H1 (cell line): ENCODE data around the gene NAT10. TPM values are rescaled to one million over a fixed set of nuclear protein-coding genes. Genes with fewer than 3 reads are reported as not detected.

Source experiments
- CTCF ChIA-PET: fragments of 300-600 bp; sonication (Branson Sonifier 250); formaldehyde crosslinking; loops from one replicate; lab custom pipeline; 2021; ENCODE audit not compliant: partially characterized antibody; lab: Charles Lee
- POLR2A ChIA-PET: fragments of 300-600 bp; sonication (Branson Sonifier 250); formaldehyde crosslinking; loops from one replicate; lab custom pipeline; 2021; ENCODE audit warnings: inconsistent platforms; ENCODE audit not compliant: partially characterized antibody; lab: Charles Lee
- DNase-seq, 2 experiments: peaks; one replicate each; pipeline versions ENCODE4 v3.0.0 to v3.0.0-alpha.2; 2010 to 2022; ENCODE audit warnings: low spot score in 2 of 2, low read depth in 1 of 2, mixed read lengths in 1 of 2
- FAIRE-seq: peaks from 2 replicates; lab custom pipeline; 2011; peaks lifted over from hg19 to GRCh38; lab: Jason Lieb, UNC
- H2AFZ ChIP-seq: 2 replicates; pipeline ENCODE4 v1.8.1; 2012; ENCODE audit warnings: low read length, inconsistent platforms
- H2AK5ac ChIP-seq: 2 replicates; pipeline ENCODE4 v1.6.1; 2013; ENCODE audit warnings: low read depth, low read length
- H2BK120ac ChIP-seq: replicated peaks from 2 replicates; pipeline ENCODE3; 2013; ENCODE audit warnings: low read depth, low read length, inconsistent platforms
- H2BK12ac ChIP-seq: 2 replicates; pipeline ENCODE4 v1.6.1; 2013; ENCODE audit warnings: low read depth, low read length
- H2BK15ac ChIP-seq: 2 replicates; pipeline ENCODE4 v1.6.1; 2013; ENCODE audit warnings: low read length
- H2BK20ac ChIP-seq: 2 replicates; pipeline ENCODE4 v1.6.1; 2013; ENCODE audit warnings: low read length
- H2BK5ac ChIP-seq: 2 replicates; pipeline ENCODE4 v1.6.1; 2013; ENCODE audit warnings: low read depth, low read length
- H3K14ac ChIP-seq: 2 replicates; pipeline ENCODE4 v1.6.1; 2013; ENCODE audit warnings: inconsistent platforms; ENCODE audit not compliant: insufficient read length
- H3K18ac ChIP-seq: 2 replicates; pipeline ENCODE4 v1.6.1; 2013; ENCODE audit warnings: low read length; ENCODE audit errors: extremely low read depth
- H3K23ac ChIP-seq: 2 replicates; pipeline ENCODE4 v1.6.1; 2013; ENCODE audit warnings: inconsistent platforms; ENCODE audit not compliant: insufficient read length
- H3K23me2 ChIP-seq: 2 replicates; pipeline ENCODE4 v1.6.1; 2013; ENCODE audit warnings: low read depth, low read length
- H3K27ac ChIP-seq: 2 replicates; pipeline ENCODE4 v1.6.1; 2011; ENCODE audit warnings: low read depth, low read length, inconsistent platforms
- H3K27me3 ChIP-seq, 4 experiments: replicated peaks in 1 of 4; 1 replicate in 1 of 4; 2 replicates in 3 of 4; pipeline versions ENCODE4 v1.6.1 to v1.8.1; 2011 to 2013; ENCODE audit warnings: low read length in 3 of 4, mild to moderate bottlenecking in 3 of 4, inconsistent platforms in 2 of 4, mixed read lengths in 2 of 4, moderate library complexity in 1 of 4; ENCODE audit not compliant: control insufficient read depth in 3 of 4, insufficient read depth in 3 of 4; ENCODE audit errors: extremely low read depth in 1 of 4
- H3K36me3 ChIP-seq, 4 experiments: 2 replicates each; pipeline versions ENCODE4 v1.6.1 to v1.8.1; 2011 to 2013; ENCODE audit warnings: mild to moderate bottlenecking in 4 of 4, low read length in 3 of 4, moderate library complexity in 2 of 4, control low read depth in 1 of 4, inconsistent platforms in 1 of 4; ENCODE audit not compliant: insufficient read depth in 4 of 4, control insufficient read depth in 2 of 4
- H3K4ac ChIP-seq: replicated peaks from 2 replicates; pipeline ENCODE3; 2013; ENCODE audit warnings: low read length, low read depth, mixed read lengths, inconsistent platforms; ENCODE audit not compliant: insufficient read length
- H3K4me1 ChIP-seq, 4 experiments: replicated peaks in 1 of 4; 1 replicate in 1 of 4; 2 replicates in 3 of 4; pipeline versions ENCODE4 v1.6.1 to v1.8.1; 2011 to 2013; ENCODE audit warnings: low read length in 3 of 4, inconsistent platforms in 2 of 4, mixed read lengths in 1 of 4; ENCODE audit not compliant: insufficient read depth in 4 of 4, control insufficient read depth in 3 of 4
- H3K4me2 ChIP-seq, 2 experiments: 2 replicates each; pipeline versions ENCODE4 v1.6.1 to v1.8.1; 2011 to 2013; ENCODE audit warnings: low read depth in 2 of 2, low read length in 2 of 2, control low read depth in 1 of 2, inconsistent platforms in 1 of 2, mild to moderate bottlenecking in 1 of 2; ENCODE audit not compliant: insufficient read depth in 1 of 2
- H3K4me3 ChIP-seq, 4 experiments: fragments of 200-600, 300-600 bp in 1 of 4; sonication (generic), shearing (Covaris generic), sonication (Bioruptor Twin) in 1 of 4; 2 replicates each; pipeline versions ENCODE4 v1.5.1 to v1.8.1; 2011 to 2016; ENCODE audit warnings: low read length in 4 of 4, low read depth in 3 of 4, control low read depth in 2 of 4, inconsistent platforms in 2 of 4, mild to moderate bottlenecking in 2 of 4, mixed read lengths in 1 of 4, moderate library complexity in 1 of 4; ENCODE audit not compliant: insufficient read depth in 2 of 4; ENCODE audit errors: extremely low read depth in 1 of 4
- H3K56ac ChIP-seq: replicated peaks from 2 replicates; pipeline ENCODE3; 2013; ENCODE audit warnings: low read depth, mild to moderate bottlenecking, mixed read lengths, low read length, inconsistent platforms; ENCODE audit not compliant: insufficient read length
- H3K79me1 ChIP-seq: 2 replicates; pipeline ENCODE4 v1.6.1; 2013; ENCODE audit warnings: low read depth, low read length, control low read depth
- H3K79me2 ChIP-seq, 2 experiments: 2 replicates each; pipeline versions ENCODE4 v1.6.1 to v1.8.1; 2012 to 2013; ENCODE audit warnings: low read length in 2 of 2, mild to moderate bottlenecking in 2 of 2, inconsistent platforms in 1 of 2; ENCODE audit not compliant: insufficient read depth in 2 of 2, control insufficient read depth in 1 of 2
- H3K9ac ChIP-seq, 4 experiments: replicated peaks in 1 of 4; 1 replicate in 1 of 4; 2 replicates in 3 of 4; pipeline versions ENCODE4 v1.6.1 to v1.8.1; 2011 to 2013; ENCODE audit warnings: low read depth in 3 of 4, low read length in 3 of 4, control low read depth in 2 of 4, mild to moderate bottlenecking in 2 of 4, moderate library complexity in 2 of 4, inconsistent platforms in 1 of 4; ENCODE audit errors: extremely low read depth in 1 of 4
- H3K9me3 ChIP-seq, 2 experiments: 2 replicates each; pipeline versions ENCODE4 v1.6.1 to v1.8.1; 2012 to 2013; ENCODE audit warnings: mild to moderate bottlenecking in 2 of 2, moderate library complexity in 2 of 2, control low read depth in 1 of 2, inconsistent platforms in 1 of 2, low read depth in 1 of 2, low read length in 1 of 2, mixed read lengths in 1 of 2; ENCODE audit not compliant: insufficient read depth in 2 of 2
- H4K20me1 ChIP-seq, 2 experiments: replicated peaks in 1 of 2; 2 replicates each; pipeline versions ENCODE3 to v1.8.1; 2011 to 2013; ENCODE audit warnings: inconsistent platforms in 2 of 2, low read length in 2 of 2, mild to moderate bottlenecking in 1 of 2; ENCODE audit not compliant: insufficient read depth in 2 of 2, control insufficient read depth in 1 of 2
- H4K5ac ChIP-seq: 2 replicates; pipeline ENCODE4 v1.6.1; 2013; ENCODE audit warnings: low read length, low read depth, mixed read lengths, inconsistent platforms; ENCODE audit not compliant: insufficient read length
- H4K8ac ChIP-seq: 2 replicates; pipeline ENCODE4 v1.8.0; 2013; ENCODE audit warnings: mild to moderate bottlenecking, moderate library complexity, low read length, inconsistent platforms; ENCODE audit not compliant: insufficient read depth; ENCODE audit errors: extremely low read depth
- H4K91ac ChIP-seq: replicated peaks from 2 replicates; pipeline ENCODE3; 2013; ENCODE audit warnings: low read length, mixed read lengths, inconsistent platforms; ENCODE audit not compliant: insufficient read length
- CHD2 ChIP-seq: IDR thresholded peaks from 2 replicates; pipeline ENCODE4 v1.6.1; 2012; ENCODE audit warnings: low read length, improper control_type of control experiment
- WGBS, 2 experiments: shearing (Covaris generic) in 1 of 2; methylation state at CpG; one replicate each; pipeline versions ENCODE4 v1.1.6 to v1.1.7; 2013 to 2015; ENCODE audit warnings: low lambda C conversion rate in 2 of 2, mixed read lengths in 2 of 2, inconsistent platforms in 1 of 2, low coverage in 1 of 2, missing lambda C conversion rate in 1 of 2; ENCODE audit not compliant: insufficient replicate concordance in 2 of 2, insufficient coverage in 1 of 2, insufficient read length in 1 of 2; ENCODE audit errors: extremely low coverage in 1 of 2, missing lambda C conversion rate in 1 of 2; 5-methylcytosine and 5-hydroxymethylcytosine counted together
- polyA plus RNA-seq, 7 experiments: library from polyadenylated mRNA; depleted of rRNA in 3 of 7; stranded (reverse) in 5 of 7; unstranded in 2 of 7; fragments of >200 nt in 5 of 7; fragments of 200-250 nt in 2 of 7; gene quantifications; 1 replicate in 5 of 7; 2 replicates in 1 of 7; 4 replicates in 1 of 7; pipeline versions ENCODE4 v1.2.1 to v1.2.3, GENCODE V29; 2011 to 2013; ENCODE audit warnings: missing spikeins in 2 of 7, mixed read lengths in 2 of 7
- total RNA-seq: library from RNA; stranded (reverse); fragmentation: NEBNext Ultra II Directional; extraction: Animal tissue kit (Norgen Biotek cat#: 25700); gene quantifications from 2 replicates; pipeline ENCODE4 v1.2.1, GENCODE V29; 2021

Gene NAT10
- total and polyA plus RNA-seq, 2 of the 8 experiments (the other 6 are each of a cell fraction or from before 2014, with no cell fraction given), result 66.3 to 89.6 TPM

DNA sequence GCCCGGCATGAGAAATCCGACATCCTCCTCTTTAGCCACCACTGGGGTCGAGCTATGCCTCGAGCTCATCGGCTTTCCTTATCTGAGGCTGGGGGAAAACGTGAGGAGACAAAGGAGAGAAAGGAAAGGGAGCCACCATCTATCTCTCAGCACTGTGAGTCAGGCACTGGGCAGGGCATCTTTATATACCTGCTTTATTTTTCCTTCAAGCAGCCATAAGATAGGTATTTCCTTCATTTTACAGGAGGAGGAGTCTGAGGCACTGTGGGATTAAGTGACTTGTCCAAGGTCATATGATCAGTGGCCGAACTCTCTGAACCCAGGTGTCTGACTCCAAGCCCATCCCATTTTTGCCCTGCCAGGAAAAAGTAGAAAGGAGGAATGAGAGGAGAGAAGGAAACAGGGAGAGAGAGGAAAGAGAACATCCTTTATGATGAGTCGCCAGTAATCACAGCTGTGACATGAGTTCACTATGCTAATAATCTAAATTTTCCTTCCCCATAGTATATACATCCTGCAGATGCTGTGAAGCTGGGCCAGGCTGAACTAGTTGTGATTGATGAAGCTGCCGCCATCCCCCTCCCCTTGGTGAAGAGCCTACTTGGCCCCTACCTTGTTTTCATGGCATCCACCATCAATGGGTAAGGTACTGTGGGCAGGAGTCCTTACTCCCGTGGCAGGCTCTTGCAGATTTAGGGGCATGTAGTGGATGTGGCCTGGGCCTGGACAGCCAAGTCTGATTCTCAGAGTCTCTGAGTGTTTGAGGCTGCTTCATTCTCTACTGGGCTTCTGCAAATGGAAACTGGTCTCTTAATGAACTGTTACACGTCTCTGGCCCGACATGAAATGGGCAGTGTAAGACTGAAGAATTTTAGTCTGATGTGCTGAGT, 21.8 kb downstream of the NAT10 start:
- Histone ChIP-seq H4K20me1 (peaks cover 0 to 7% of the 10 kb centered on the region in 2 experiments), H2BK5ac (no peak overlapping the region), H2BK120ac (no peak overlapping the region), H3K4me1 (no peaks in the 10 kb centered on the region), H3K4ac (no peak overlapping the region), H3K56ac (no peak overlapping the region), H3K27me3 (no peaks in the 10 kb centered on the region), H3K4me2 (no peak overlapping the region), H3K23me2 (no peaks in the 10 kb centered on the region), H2BK15ac (no peak overlapping the region), H3K79me2 (no peaks in the 10 kb centered on the region), H3K79me1 (no peaks in the 10 kb centered on the region), H3K14ac (no peak overlapping the region), H2BK12ac (no peak overlapping the region), H3K9me3 (no peaks in the 10 kb centered on the region), H3K18ac (no peak overlapping the region), H4K8ac (no peak overlapping the region), H2BK20ac (no peak overlapping the region), H3K4me3 (no peak overlapping the region), H2AFZ (no peak overlapping the region), H4K91ac (no peak overlapping the region), H2AK5ac (no peak overlapping the region), H3K27ac (no peak overlapping the region), H3K23ac (no peak overlapping the region), H4K5ac (no peak overlapping the region), H3K36me3 (peaks cover 20 to 69% (median 54%) of the 10 kb centered on the region in 4 experiments), H3K9ac (no peak overlapping the region)
- 90% methylated on average over 12 of the region's 12 CpGs; no CpG with 5 or more reads in 1 of the 2 experiments for WGBS, 2 experiments
- DNase-seq (no peak), FAIRE-seq (no peak)
- ChIA-PET CTCF (no interaction called here), POLR2A (interaction anchor here (1.2 kb wide), 1 partner anchor 21 kb away, joined by 7 read pairs; the partner anchor contains the start of gene NAT10)
- no peak for TF ChIP-seq CHD2
